Effector CD8-positive, alpha-beta T cell (primary cell): ENCODE data around the gene ELP5.
A peak's percentile ranks its signal among the peaks of the same experiment; 100 is the strongest.

ENCODE experiments used
- DNase-seq: peaks from one replicate; lab custom pipeline; 2025; lab: John Stamatoyannopoulos, UW

Gene ELP5

GRCh38 chr17:7256766-7257456, 4.9 kb downstream of the ELP5 start:
- DNase-seq: no peak

- no peak for DNase-seq
These were observed 6.9 kb downstream of the ELP5 start for GRCh38 chr17:7258731-7259554.

DNA sequence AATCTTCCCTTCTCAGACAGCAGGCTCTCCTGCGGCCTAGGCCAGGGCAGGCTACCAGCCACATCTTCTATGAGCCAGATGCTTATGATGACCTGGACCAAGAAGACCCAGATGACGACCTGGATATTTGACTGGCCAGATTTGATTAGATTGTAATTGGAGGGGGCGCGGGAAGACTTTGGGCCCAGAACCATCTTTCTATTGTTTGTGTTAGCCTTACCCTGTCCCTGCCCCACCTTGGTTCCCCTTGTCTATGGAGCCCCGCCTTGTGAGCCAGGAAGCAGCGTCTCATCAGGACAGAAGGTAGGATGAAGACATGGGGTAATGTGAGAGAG, 7.5 kb downstream of the ELP5 start:
- DNase-seq: no peak

DNA sequence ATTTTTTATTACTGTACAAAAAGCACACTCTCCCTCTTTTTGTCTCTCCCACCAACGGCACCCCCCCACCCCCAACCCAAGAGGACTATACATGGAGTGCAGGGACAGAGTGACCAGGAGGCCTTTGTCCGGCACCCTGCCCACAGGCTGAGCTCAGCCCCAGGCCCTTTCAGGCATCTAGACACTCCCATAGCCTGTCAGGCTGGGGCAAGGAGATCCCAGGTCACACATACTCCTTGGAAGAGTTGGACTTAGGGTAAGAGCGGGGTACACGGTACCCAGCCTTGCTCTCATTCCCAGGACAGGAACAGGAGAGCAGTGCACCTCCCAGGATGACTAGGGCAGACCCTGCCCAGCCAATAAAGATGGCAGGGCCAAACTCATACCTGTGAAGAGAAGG, 8.1 kb downstream of the ELP5 start:
- no peak for DNase-seq

DNA sequence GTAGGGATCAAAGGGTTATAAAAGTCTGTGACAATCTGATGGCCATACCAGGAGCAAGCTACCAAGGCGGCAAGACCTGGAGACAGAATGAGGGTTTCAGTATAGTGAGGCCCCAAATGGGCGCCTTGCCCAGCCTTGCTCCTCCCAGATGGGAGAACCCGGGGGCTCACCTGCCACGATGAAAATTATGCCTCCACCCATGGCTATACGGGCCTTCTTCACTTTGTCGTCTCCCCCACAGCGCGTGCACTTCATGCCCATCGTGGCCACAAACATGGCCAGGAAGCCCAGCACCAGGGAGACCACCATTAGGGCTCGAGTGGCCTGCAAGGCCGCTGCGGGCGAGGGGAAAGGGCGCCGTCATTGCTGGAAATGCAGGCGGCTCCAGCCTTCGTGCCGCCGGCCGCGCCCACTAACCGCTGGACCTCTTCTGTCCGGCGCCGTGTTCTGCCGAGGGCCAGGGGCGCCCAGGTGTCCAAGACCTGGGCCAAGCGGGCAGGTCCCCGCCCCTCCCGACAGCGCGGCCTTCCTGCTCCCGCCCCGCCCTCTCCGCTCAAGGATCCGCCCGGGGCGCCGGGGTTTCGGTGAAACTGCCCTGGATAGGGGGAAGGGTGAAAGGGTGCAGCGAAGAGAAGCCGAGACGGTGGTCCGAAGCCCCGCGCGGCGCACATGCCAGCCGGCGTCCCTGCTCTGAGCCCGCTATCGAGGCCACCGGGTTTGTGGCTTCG, 8.8 kb downstream of the ELP5 start:
- peak; percentile 33 for DNase-seq

DNA sequence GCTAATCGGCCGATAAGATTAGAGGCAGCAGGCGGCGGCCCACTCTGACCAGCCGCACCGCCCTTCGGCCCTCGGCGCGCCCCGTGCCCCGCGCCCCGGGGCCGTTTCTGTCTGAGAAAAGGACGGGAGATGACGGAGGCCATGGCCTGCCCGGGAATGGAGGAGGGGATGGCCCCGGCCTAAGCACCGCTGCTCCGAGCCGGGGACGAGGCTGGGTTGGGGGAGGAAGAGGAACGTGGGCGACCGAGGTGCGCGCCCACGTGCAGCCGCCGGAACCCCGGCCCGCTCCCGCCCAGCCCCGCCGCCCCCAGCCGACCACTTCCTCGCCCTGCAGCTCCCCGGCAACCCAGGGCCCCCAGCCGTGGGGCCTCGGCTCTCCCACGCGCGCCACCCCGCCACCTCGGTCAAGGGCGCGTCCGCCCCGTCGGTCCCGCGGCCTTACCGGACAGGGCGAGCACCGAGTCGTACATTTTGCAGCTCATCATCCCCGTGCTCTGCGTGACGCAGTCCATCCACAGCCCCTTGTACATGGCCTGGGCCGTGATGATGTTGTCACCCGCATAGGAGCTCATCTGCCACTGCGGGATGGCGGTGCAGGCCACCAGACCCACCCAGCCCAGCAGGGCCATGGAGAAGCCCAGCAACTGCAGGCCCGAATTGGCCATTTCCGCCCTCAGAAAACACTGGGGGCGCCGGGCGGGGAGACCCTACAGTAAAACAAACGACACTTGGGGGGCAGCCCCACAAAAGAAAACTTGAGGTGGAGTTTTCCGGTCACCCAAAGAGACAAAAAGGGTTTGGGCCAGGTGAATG, 9.6 kb downstream of the ELP5 start:
- no peak for DNase-seq

DNA sequence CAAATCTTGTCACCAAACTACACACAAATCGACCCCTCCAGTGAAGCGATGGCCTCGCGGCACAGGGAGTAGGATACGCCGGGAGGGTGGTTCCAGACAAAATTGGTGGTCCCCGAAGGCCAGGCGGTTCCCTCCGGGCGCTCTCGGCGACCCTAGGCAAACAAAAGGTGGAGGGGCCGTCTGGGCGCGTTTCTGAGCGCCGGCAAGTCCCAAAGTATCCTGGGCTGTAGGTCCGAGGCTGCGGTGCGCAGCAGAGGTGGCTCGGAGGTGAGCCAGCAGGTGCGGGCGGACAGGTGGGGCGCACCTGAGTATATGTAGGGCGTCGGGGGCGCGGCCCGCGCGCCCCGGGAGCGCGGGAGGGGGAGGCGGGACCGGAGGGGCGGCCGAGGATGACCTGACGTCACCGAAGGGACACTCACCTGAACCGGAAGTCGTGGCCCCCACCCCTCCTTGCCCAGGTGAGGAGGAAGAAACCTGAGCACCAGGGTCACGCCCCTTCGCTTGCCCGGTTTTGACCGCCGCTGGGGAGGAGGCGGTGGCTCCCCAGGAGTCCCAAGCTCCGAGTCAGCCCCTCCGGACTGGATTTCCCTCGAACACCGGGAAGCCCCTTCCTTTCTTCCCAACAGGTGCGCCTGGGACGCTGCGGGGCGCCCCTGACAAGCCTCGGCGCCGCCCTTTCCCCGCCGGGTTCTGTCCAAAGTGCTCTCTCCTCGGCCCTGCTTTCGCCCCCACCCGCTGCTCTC, 10.3 kb downstream of the ELP5 start, which contains the start of gene CLDN7:
Gene CLDN7 (minus strand): TSS at position 287 of the 743 bp plus-strand sequence. CDS start 435 bp downstream, outside the sequence.
- DNase-seq: no peak

DNA sequence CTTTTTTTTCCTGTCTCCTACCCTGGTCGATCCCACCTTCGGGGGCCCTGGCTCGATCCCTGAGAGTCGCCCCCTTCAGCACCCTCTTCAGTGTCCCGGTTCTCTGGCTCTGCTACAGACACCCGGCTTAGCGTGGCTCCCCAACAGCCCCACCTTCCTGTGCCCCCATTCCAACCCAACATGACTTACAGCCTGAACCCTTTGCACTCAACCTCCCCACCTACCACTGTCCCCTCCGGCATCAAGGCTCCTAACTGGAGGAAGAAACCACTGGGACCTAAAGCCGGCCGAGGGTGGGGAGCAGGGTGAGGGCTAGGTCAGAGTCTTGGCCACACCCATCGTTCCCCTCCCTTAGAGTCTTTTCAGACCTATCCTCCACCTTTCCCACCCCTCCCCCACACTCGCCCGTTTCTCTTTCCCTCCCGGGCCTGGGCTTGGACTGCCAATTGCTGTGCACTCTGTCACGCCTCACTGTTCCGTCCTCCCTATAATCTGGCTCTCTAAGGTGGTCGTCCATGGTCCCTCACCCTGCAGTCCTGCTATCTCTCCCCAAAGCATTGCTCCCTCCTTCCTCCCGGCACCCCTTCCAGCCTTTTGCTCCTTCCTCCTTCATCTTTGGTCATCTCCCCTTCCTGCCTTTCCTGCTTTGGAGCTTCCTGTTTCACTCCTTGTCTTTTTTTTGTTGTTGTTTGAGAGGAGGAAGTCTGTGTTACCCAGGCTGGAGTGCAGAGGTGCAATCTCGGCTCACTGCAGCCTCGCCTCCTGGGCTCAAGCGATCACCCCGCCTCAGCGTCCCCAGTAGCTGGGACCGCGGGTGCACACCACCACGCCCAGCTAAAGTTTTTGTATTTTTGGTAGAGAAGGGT, 11.2 kb downstream of the ELP5 start:
- no peak for DNase-seq

- DNase-seq: no peak
These were observed 11.7 kb downstream of the ELP5 start for GRCh38 chr17:7263801-7264078.

GRCh38 chr17:7266784-7267183, 14.8 kb downstream of the ELP5 start:
- no peak for DNase-seq

DNA sequence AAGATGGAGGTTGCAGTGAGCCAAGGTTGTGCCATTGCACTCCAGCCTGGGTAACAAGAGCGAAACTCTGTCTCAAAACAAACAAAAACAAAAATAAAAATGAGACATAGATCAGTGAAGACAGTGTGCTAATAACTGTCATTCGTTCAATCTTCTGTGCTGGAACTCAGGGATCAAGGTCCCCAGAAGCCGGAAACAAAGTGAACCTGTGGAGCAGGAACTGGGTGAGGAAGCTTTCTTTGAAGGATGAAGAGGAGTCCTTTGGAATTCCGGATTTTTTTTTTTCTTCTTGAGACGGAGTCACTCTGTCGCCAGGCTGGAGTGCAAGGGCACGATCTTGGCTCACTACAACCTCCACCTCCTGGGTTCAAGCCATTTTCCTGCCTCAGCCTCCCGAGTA, 27.4 kb downstream of the ELP5 start:
- DNase-seq: no peak

DNA sequence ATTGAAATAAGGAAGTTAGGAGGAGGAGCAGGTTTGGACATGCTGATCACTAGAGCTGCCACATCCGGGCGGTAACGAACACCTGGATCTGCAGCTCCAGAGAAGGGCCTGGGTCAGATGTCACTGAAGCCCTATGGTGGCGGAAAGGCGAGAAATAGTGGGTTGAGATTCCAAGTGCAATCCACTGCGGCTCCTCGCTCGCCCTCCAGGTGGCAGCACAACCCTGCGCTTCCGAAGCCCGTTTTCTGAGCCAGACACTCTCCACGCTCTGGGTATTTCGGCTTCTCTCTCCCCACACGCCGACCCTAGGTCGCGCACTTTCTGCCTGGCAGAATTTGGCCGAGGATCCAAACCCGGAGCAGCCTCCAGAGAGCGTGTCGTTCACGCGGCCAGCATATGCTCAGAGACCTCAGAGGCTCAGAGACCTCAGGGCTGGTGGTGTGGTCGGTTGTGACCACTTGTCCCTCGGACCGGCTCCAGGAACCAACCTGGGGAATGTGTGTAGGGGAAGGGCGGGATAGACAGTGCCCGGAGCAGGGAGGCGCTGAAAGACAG, 28.6 kb downstream of the ELP5 start:
- DNase-seq: peak; percentile 75

- DNase-seq: peak; percentile 81
These were observed 29.3 kb downstream of the ELP5 start, which contains the start of gene SLC2A4 for GRCh38 chr17:7281074-7281952. SLC2A4 (plus strand) TSS chr17:7281718; CDS start chr17:7281935, 217 bp downstream.

DNA sequence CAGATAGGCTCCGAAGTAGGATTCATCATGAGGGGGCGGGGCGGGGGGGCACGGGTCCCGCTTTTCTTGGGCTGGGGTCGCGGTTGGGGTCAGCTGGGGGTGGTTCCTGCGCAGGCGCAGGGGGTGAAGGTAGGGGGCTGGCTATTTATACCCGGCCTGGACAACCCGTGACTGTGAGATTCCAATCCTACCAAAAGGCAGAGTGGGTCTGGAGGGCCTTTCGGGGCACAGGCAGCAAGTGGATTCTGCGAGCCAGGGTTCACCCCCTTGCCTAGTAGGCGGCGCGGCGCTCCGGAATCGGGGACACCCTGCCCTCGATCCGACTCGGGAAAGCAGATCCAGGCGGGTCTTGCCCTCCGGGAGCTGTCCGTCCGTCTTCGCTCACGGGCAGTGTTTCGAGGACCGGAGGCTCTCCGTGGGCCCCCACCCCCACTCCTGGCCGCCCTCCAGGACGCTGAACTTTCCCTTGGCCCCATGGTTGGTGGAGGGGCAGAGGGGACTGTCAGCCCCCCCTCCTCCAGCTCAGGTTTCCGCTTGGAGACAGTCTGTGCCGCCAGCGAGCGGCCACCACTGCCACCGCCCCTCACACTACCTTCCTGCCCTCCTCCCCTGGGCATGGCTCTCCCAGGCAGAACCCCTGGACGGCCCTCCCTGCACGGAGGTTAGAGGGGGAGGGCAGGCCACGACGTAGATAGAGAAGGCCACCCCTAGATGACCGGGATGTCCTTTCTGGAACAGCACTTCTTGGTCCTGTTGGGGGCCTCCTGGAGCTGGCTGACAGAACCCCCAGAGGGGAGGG, 30.1 kb downstream of the ELP5 start:
- DNase-seq: no peak

DNA sequence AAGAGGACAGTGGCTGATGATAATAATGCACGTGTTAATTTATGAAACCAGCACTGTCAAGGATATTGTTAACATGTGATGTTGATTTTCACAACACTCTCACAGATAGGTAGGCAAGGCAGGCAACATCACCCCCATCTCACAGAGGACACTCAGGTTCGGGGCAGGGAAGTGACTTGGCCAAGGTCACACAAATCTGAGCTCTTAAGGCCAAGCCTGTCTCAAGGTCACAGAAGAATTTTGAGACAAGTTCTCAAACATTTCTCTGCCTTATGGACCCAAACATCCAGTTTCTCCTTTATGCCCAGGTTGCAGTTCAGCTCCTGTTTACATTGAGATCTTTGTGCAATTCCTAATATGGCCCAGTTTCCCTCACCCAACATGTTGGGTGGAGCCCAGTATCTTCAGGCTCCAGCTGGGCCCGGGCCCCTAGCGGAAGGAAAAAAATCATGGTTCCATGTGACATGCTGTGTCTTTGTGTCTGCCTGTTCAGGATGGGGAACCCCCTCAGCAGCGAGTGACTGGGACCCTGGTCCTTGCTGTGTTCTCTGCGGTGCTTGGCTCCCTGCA, 30.8 kb downstream of the ELP5 start:
- DNase-seq: no peak

DNA sequence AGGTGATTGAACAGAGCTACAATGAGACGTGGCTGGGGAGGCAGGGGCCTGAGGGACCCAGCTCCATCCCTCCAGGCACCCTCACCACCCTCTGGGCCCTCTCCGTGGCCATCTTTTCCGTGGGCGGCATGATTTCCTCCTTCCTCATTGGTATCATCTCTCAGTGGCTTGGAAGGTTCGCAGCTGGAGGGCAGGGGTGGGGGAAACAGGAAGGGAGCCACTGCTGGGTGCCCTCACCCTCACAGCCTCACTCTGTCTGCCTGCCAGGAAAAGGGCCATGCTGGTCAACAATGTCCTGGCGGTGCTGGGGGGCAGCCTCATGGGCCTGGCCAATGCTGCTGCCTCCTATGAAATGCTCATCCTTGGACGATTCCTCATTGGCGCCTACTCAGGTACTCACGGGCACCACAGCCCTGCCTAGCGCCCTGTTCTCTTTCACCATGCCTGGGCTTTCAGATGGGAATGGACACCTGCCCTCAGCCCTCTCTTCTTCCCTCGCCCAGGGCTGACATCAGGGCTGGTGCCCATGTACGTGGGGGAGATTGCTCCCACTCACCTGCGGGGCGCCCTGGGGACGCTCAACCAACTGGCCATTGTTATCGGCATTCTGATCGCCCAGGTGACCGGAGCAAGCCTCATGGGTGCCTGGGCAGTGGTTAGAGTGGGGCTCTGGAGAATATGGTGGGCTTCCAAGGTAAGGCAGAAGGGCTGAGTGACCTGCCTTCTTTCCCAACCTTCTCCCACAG, 31.6 kb downstream of the ELP5 start:
- no peak for DNase-seq

DNA sequence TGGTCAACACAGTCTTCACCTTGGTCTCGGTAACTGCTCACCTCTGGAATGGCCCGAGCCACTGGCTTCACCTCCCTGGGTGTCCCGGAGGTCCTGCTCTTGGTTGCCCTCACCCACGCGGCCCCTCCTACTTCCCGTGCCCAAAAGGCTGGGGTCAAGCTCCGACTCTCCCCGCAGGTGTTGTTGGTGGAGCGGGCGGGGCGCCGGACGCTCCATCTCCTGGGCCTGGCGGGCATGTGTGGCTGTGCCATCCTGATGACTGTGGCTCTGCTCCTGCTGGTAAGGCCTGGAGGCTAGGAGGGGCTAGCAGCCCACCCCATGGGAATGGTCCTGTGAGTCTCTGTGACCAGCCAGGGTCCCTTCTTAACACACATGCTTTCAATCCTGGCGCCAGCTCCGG, 32.9 kb downstream of the ELP5 start:
- DNase-seq: no peak
